NCI-H1417 (cell line): Measurements from ENCODE around the gene EYA3.
A peak's percentile ranks its signal among the peaks of the same experiment; 100 is the strongest.

Experiments used
- DNase-seq, 3 experiments: peaks; one replicate each; lab custom pipeline; 2025; lab: John Stamatoyannopoulos, UW

EYA3 gene

GRCh38 chr1:28088168-28088961 is at the start of gene EYA3:
EYA3 (minus strand) TSS chr1:28088610; CDS start chr1:28058026, 30,584 bp downstream.
- peak; percentile 96 to 99 (median 96) for DNase-seq

GRCh38 chr1:28136922-28137613 is 48.7 kb upstream of the EYA3 start:
- DNase-seq: no peak

DNA sequence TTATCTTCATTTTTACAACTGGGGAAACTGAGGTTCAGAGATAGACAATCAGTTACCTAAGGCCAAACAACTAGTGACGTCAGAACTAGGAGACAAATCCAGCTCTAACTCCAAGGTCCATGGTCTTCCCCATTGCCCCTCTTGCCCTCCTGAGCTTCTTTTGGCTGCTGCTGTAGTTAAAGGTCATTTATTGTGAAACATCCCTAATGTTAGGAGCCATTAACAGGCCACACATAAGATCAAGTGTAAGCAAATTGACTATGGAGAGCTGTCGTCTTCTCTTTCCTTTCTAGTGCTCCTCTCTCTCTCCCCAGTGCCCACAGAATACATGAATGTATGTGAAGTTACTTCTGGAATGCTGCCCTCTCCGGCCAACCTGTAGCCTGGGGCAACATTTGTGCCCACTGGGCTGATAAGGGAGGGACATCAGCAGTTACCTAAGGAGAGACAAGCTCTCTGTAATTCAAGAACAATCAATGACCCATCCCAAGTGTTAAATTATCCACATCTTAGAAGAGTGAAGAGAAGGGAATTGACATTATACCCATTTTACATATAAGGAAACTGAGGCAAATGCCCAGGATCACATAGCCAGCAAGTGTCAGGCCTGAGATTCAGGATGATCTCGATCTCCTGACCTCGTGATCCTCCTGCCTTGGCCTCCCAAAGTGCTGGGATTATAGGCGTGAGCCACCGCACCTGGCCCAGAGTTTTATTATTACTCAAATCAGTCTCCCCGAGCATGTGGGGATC is 47.9 kb upstream of the EYA3 start:
- DNase-seq: no peak

DNA sequence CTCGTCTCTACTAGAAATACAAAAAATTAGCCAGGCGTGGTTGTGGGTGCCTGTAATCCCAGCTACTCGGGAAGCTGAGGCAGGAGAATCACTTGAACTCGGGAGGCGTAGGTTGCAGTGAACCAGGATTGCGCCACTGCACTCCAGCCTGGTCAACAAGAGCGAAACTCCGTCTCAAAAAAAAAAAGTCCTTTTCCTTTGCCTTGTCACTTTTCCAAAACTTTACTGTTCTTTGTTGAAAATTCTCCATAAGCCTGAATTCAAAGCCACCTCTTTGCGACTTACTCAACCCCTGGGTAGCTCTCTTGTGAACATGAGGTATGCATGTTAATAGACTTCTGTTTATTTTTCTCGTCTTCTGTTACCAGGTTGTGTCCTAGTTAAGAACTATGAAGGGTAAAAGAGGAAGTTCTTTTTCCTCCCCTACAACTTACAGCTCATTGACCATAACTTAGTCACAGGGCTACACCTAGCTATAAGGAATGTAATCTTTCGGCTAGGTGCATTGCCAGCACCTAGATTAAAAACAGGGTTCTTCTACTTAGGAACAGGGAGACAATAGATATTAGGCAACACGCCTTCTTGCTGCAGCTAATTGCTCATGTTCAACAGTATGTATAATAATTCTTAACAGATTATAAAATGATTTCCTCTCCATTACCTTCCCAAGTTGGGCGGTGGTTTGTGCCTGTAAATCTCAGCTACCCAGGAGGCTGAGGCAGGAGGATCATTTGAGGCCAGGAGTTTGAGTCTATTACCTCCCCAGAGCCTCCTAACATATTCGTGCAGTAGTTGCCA is 47.2 kb upstream of the EYA3 start:
- no peak for DNase-seq

DNA sequence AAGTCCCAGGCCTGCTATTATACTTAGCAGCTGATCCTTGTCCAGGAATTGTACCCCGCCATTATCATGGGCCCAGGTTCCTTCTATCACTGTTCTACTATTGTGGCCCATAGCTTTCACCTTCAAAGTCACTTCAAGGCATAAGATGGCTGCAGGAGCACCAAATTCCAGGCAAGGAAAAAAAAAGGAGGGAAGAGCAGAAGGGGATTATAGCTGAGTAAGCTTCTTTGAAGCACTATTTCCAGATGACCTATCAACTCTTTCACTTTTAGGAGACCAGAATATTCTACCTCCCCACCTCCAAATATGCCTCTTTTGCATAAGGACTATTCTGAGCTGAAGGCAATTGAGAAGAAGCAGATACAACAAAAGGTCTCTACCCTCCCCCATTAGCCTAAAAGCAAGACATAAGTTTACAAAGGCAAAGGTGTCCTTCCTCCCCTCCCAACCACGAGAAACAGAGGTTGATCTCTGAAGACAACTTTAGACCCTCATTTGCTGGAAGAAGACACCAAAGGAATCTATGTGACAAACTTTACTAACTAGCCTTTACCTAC is 46.3 kb upstream of the EYA3 start:
- no peak for DNase-seq

- no peak for DNase-seq
Observed at GRCh38 chr1:28132171-28133167, 44.1 kb upstream of the EYA3 start.

GRCh38 chr1:28130901-28131300 is 42.5 kb upstream of the EYA3 start:
- DNase-seq: no peak

GRCh38 chr1:28129150-28129549 is 40.7 kb upstream of the EYA3 start:
- DNase-seq: no peak

- no peak for DNase-seq
Observed at GRCh38 chr1:28127617-28128257, 39.3 kb upstream of the EYA3 start.

DNA sequence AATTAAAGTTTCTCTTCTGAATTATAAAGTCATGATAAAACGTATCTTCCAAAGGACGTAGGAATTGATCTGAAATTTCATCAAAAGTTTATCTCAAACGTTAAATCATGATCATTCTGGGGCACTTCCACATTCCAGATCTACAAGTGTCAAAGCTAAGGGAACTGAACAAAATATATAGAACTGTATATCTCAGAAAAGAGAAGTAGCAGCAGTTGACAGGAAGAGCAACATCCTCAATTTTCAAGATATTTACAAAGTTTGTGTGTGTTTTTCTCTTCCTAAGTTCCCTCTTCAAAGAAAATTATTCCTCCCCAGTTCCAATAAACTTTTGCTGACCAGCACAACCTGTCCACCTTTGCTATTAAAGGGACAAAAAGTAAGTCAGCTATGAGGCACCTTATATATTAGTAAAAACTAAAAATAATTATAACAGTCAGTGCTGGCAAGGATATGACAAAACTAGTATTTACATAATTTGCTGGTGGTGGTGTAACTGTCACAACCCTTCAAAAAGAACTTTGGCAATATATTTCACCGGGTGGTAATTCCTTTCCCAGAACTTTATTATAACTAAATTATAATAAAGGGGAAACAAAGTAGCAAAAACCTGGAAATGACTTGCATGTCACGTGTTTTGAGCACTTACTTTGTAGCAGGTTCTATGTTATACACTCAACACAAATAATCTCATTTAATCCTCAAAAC is 38.5 kb upstream of the EYA3 start:
- no peak for DNase-seq

DNA sequence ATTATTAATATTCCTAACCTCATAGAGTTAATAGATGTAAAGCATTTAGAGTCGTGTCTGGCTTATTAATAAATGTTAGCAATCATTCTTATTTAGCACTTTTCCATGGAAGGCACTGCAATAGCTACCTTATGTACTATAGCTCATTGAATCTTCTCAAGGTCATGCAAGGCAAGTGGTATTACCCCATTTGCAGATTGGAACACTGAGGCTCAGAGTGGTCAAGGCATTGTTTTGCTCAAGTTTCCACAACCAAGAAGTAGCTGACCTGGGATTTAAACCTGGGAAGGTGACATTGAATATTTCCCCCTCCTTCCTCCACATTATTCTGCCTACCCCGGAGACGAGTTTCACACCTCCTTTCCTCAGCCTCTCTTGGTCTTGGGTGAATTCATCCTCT is 37.8 kb upstream of the EYA3 start:
- no peak for DNase-seq

GRCh38 chr1:28123461-28123961 is 35.1 kb upstream of the EYA3 start:
- DNase-seq: no peak

DNA sequence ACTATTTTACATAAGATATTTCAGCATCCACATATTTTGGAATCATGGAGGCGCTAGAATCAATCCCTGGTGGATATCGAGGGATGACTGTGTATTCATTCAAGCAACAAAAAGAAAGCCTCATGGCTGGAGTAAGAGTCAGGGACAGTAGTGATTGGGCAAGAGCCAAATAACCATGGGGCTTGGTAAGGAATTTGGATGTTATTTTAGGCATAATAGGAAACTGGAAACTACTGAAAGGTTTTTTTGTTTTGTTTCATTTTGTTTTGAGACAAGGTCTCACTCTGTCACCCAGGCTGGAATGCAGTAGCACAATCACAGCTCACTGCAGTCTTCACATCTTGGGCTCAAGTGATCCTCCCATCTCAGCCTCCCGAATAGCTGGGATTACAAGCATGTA is 33.8 kb upstream of the EYA3 start:
- no peak for DNase-seq

DNA sequence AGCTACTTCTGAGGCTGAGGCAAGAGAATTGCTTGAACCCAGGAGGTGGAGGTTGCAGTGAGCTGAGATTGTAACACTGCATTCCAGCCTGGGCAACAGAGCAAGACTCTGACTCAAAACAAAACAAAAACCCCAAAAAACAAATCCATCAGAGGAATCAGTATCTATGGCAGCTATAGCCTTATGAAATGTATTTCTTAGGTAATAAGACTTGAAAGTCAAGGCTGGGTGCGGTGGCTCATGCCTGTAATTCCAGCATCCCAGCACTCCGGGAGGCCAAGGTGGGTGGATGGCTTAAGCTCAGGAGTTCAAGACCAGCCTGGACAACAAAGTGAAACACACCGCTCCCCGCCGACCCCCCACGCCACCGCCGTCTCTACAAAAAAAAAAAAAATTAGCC is 31.1 kb upstream of the EYA3 start:
- DNase-seq: no peak

DNA sequence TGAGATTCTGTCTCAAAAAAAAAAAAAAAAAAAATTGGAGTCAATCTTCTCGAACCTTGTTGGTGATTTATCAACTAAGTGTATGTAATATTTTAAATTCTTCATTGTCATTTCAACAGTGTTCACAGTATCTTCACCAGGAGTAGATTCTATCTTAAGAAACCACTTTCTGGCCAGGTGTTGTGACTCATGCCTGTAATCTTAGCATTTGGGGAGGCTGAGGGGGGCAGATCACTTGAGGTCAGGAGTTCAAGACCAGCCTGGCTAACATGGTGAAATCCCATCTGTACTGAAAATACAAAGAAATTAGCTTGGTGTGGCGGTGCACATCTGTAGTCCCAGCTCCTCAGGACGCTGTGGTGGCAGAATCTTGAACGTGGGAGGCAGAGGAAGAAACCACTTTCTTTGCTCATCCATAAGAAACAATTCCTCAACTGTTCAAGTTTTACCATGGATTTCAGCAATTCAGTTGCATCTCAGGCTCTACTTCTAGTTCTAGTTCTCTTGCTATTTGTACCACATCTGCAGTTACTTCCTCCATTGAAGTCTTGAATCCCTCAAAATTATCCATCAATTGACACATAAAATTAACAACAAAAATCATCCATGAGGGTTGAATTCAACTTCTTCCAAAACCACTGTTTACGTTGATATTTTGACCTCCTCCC is 30.4 kb upstream of the EYA3 start:
- no peak for DNase-seq

DNA sequence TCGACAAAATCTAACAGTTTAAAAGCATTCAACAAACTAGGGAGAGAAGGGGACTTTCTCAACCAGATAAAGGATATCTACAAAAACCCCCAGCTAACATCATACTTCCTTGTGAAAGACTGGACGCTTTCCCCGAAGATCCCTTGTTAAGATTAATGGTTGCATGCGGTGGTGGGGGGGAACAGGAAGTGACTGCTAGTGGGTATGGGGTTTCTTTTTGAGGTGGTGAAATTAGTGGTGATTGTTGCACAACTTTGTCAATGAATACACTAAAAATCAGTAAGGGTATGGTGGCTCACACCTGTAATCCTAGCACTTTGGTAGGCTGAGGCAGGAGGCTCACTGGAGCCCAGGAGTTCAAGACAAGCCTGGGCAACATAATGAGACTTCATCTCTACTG is 26.9 kb upstream of the EYA3 start:
- peak in 2 of 3 experiments; percentile 46 to 70 for DNase-seq

- DNase-seq: peak in 2 of 3 experiments; percentile 46 to 70
Observed at GRCh38 chr1:28114844-28115243, 26.4 kb upstream of the EYA3 start.

GRCh38 chr1:28113242-28113572 is 24.8 kb upstream of the EYA3 start:
- no peak for DNase-seq
